ENCODE measurements around the gene E2F6.

The E2F6 gene

GRCh38 chr2:11465485-11466306 lies at the start of gene E2F6:
Gene E2F6 (minus strand): TSS chr2:11466161. CDS start chr2:11465879, 282 bp downstream.
- peak within 1 kb of the TSS; percentile 92 for H3K27ac ChIP-seq
- TF ChIP-seq CTCF (conservative IDR thresholded peaks at IDR 0.05; ENCODE audit: low read depth), result no peak
- POLR2A ChIA-PET (ENCODE audit: low non-redundant PET), result no interaction called here
- peak; percentile 95 for DNase-seq (ENCODE audit: low spot score)
- CTCF ChIA-PET, result interaction anchor here (0.6 to 1.5 kb wide), 4 partner anchors 19 to 329 kb away, joined by 3 to 5 read pairs (median 4); no protein-coding TSS in a partner anchor

- no peak overlapping the region for H3K27ac ChIP-seq
- ChIA-PET POLR2A (ENCODE audit: low non-redundant PET) (no interaction called here), CTCF (no interaction called here)
- no peak for TF ChIP-seq CTCF (conservative IDR thresholded peaks at IDR 0.05; ENCODE audit: low read depth)
- no peak for DNase-seq (ENCODE audit: low spot score)
Measured at GRCh38 chr2:11515490-11515981, 49.6 kb upstream of the E2F6 start.

GRCh38 chr2:11514904-11515303 lies 48.9 kb upstream of the E2F6 start:
- ChIA-PET POLR2A (ENCODE audit: low non-redundant PET) (no interaction called here), CTCF (no interaction called here)
- DNase-seq (ENCODE audit: low spot score), result no peak
- no peak overlapping the region for H3K27ac ChIP-seq
- TF ChIP-seq CTCF (conservative IDR thresholded peaks at IDR 0.05; ENCODE audit: low read depth), result no peak

- DNase-seq (ENCODE audit: low spot score), result no peak
- CTCF ChIA-PET, result interaction anchor here (0.7 kb wide), 1 partner anchor 51 kb away, joined by 4 read pairs; no protein-coding TSS in a partner anchor
- POLR2A ChIA-PET (ENCODE audit: low non-redundant PET), result no interaction called here
- TF ChIP-seq CTCF (conservative IDR thresholded peaks at IDR 0.05; ENCODE audit: low read depth), result no peak
- H3K27ac ChIP-seq, result no peak overlapping the region
Measured at GRCh38 chr2:11514081-11514730, 48.2 kb upstream of the E2F6 start.

GRCh38 chr2:11513319-11513718 lies 47.4 kb upstream of the E2F6 start:
- ChIA-PET POLR2A (ENCODE audit: low non-redundant PET) (no interaction called here), CTCF (interaction anchor here (0.7 kb wide), 1 partner anchor 50 kb away, joined by 4 read pairs; no protein-coding TSS in a partner anchor)
- DNase-seq (ENCODE audit: low spot score), result no peak
- TF ChIP-seq CTCF (conservative IDR thresholded peaks at IDR 0.05; ENCODE audit: low read depth), result no peak
- no peak overlapping the region for H3K27ac ChIP-seq

- TF ChIP-seq CTCF (conservative IDR thresholded peaks at IDR 0.05; ENCODE audit: low read depth), result no peak
- DNase-seq (ENCODE audit: low spot score), result no peak
- CTCF ChIA-PET, result no interaction called here
- no peak overlapping the region for H3K27ac ChIP-seq
- POLR2A ChIA-PET (ENCODE audit: low non-redundant PET), result no interaction called here
Measured at GRCh38 chr2:11512431-11512830, 46.5 kb upstream of the E2F6 start.
